T-cell (primary cell): ENCODE measurements around the gene LMO1. TPM values are rescaled to one million over a fixed set of nuclear protein-coding genes. Genes with fewer than 3 reads are reported as not detected.

Experiments
- ATAC-seq, 4 experiments: fragments of 200-7000 bp in 3 of 4; fragments of 150-1000 bp in 1 of 4; cut with Tn5 transposase; replicated peaks in 1 of 4; 1 replicate in 3 of 4; 2 replicates in 1 of 4; pipeline ENCODE4 v1.10.0; 2021; ENCODE audit warnings: moderate library complexity in 3 of 4, mild to moderate bottlenecking in 2 of 4, moderate number of reproducible peaks in 1 of 4
- CTCF ChIA-PET, 2 donors: fragments of 300-600 bp; sonication (Branson Sonifier 250); formaldehyde crosslinking; loops; one replicate each; lab custom pipeline; 2022; ENCODE audit warnings: antibody characterized with exemption in 2 of 2; lab: Charles Lee
- POLR2A ChIA-PET, 2 donors: fragments of 300-600 bp; sonication (Branson Sonifier 250); formaldehyde crosslinking; loops; one replicate each; lab custom pipeline; 2022; ENCODE audit warnings: antibody characterized with exemption in 2 of 2; lab: Charles Lee
- DNase-seq, 35 experiments: peaks; one replicate each; pipeline versions ENCODE4 v3.0.0 to v3.0.0-alpha.2; 2013 to 2023
- H3K27ac ChIP-seq: one replicate; pipeline ENCODE4 v1.5.1; 2013; ENCODE audit warnings: low read length
- H3K27me3 ChIP-seq, 2 experiments: replicated peaks in 1 of 2; 1 replicate in 1 of 2; 2 replicates in 1 of 2; pipeline versions ENCODE4 v1.6.1 to v1.7.0; 2013; ENCODE audit warnings: low read length in 1 of 2, mixed read lengths in 1 of 2; ENCODE audit not compliant: control insufficient read depth in 2 of 2, insufficient read depth in 2 of 2; ENCODE audit errors: extremely low read depth in 1 of 2
- H3K36me3 ChIP-seq, 2 donors: 1 replicate in 1 of 2; 2 replicates in 1 of 2; pipeline versions ENCODE4 v1.6.1 to v1.7.0; 2013; ENCODE audit warnings: low read length in 1 of 2; ENCODE audit not compliant: control insufficient read depth in 2 of 2, insufficient read depth in 1 of 2; ENCODE audit errors: extremely low read depth in 1 of 2
- H3K4me1 ChIP-seq, 2 experiments: 1 replicate in 1 of 2; 2 replicates in 1 of 2; pipeline versions ENCODE4 v1.6.1 to v1.7.0; 2013; ENCODE audit warnings: low read length in 2 of 2, mixed read lengths in 1 of 2; ENCODE audit not compliant: insufficient read depth in 2 of 2, control insufficient read depth in 1 of 2; ENCODE audit errors: extremely low read depth in 1 of 2
- H3K4me3 ChIP-seq, 2 donors: 1 replicate in 1 of 2; 2 replicates in 1 of 2; pipeline versions ENCODE4 v1.5.1 to v1.7.0; 2013; ENCODE audit warnings: mild to moderate bottlenecking in 2 of 2, low read length in 1 of 2, moderate library complexity in 1 of 2; ENCODE audit not compliant: control insufficient read depth in 1 of 2; ENCODE audit errors: extremely low read depth in 1 of 2
- H3K9me3 ChIP-seq: 2 replicates; pipeline ENCODE4 v1.7.0; 2013
- H3K27ac Mint-ChIP-seq, 2 donors: one replicate each; pipeline ENCODE4 v1.8.0; 2020 to 2021; ENCODE audit warnings: mild to moderate bottlenecking in 2 of 2, mixed read lengths in 2 of 2
- H3K27me3 Mint-ChIP-seq, 2 donors: one replicate each; pipeline ENCODE4 v1.8.0; 2021 to 2022; ENCODE audit warnings: mixed read lengths in 2 of 2
- H3K36me3 Mint-ChIP-seq: one replicate; pipeline ENCODE4 v1.8.0; 2021; ENCODE audit warnings: mixed read lengths
- H3K4me1 Mint-ChIP-seq, 3 donors: one replicate each; pipeline ENCODE4 v1.8.0; 2020 to 2022; ENCODE audit warnings: mixed read lengths in 3 of 3, mild to moderate bottlenecking in 1 of 3
- H3K4me3 Mint-ChIP-seq, 3 donors: one replicate each; pipeline ENCODE4 v1.8.0; 2020 to 2022; ENCODE audit warnings: mild to moderate bottlenecking in 3 of 3, mixed read lengths in 3 of 3, moderate library complexity in 3 of 3
- H3K9me3 Mint-ChIP-seq, 3 donors: one replicate each; pipeline ENCODE4 v1.8.0; 2020 to 2022; ENCODE audit warnings: mixed read lengths in 3 of 3
- WGBS: methylation state at CpG from one replicate; pipeline ENCODE4 v1.1.5; 2013; ENCODE audit warnings: missing lambda C conversion rate; ENCODE audit not compliant: insufficient coverage; 5-methylcytosine and 5-hydroxymethylcytosine counted together
- total RNA-seq, 35 experiments: library from RNA in 6 of 35; stranded (reverse) in 6 of 35; fragments of 120-200 nt in 1 of 35; gene quantifications; one replicate each; pipeline versions ENCODE4 v1.2.1 to v1.2.4 and lab custom pipeline; 2013 to 2026

LMO1 gene
- total RNA-seq, 5 donors from 2014 or later (not counting 1 experiment from before 2014, with no cell fraction given) = not detected

GRCh38 chr11:8251616-8252295, 11.9 kb downstream of the LMO1 start:
- Mint-ChIP-seq H3K27me3 (peaks cover 0 to 13% of the 10 kb centered on the region in 2 donors), H3K9me3 (no peaks in the 10 kb centered on the region), H3K27ac (no peak overlapping the region), H3K4me1 (no peaks in the 10 kb centered on the region), H3K36me3 (no peaks in the 10 kb centered on the region), H3K4me3 (no peak overlapping the region)
- H3K36me3 ChIP-seq = no peaks in the 10 kb centered on the region
- no peak overlapping the region for H3K4me3 ChIP-seq
- no peak overlapping the region for H3K27ac ChIP-seq
- DNase-seq = no peak
- WGBS = 76% methylated on average over 8 of the region's 10 CpGs
- CTCF ChIA-PET = no interaction called here
- ATAC-seq = no peak
- peaks cover 0 to 26% of the 10 kb centered on the region in 2 experiments for H3K27me3 ChIP-seq
- POLR2A ChIA-PET = no interaction called here
- H3K9me3 ChIP-seq = no peaks in the 10 kb centered on the region
- H3K4me1 ChIP-seq = no peaks in the 10 kb centered on the region

- H3K36me3 Mint-ChIP-seq = no peaks in the 10 kb centered on the region
- H3K27ac Mint-ChIP-seq = no peak overlapping the region
- POLR2A ChIA-PET = no interaction called here
- no peaks in the 10 kb centered on the region for H3K9me3 ChIP-seq
- CTCF ChIA-PET = no interaction called here
- no peak overlapping the region for H3K4me3 Mint-ChIP-seq
- H3K27me3 ChIP-seq = peaks cover 0 to 23% of the 10 kb centered on the region in 2 experiments
- no peaks in the 10 kb centered on the region for H3K4me1 Mint-ChIP-seq
- DNase-seq = peak in 1 of 35 experiments; percentile 2
- H3K9me3 Mint-ChIP-seq = no peaks in the 10 kb centered on the region
- 86% methylated on average over 7 of the region's 11 CpGs for WGBS
- no peak overlapping the region for H3K27ac ChIP-seq
- H3K4me1 ChIP-seq = no peaks in the 10 kb centered on the region
- H3K27me3 Mint-ChIP-seq = peaks cover 0 to 13% of the 10 kb centered on the region in 2 donors
- H3K4me3 ChIP-seq = no peak overlapping the region
- no peaks in the 10 kb centered on the region for H3K36me3 ChIP-seq
- no peak for ATAC-seq
Measured at GRCh38 chr11:8250981-8251615, 12.6 kb downstream of the LMO1 start.

- no peak overlapping the region for H3K4me3 ChIP-seq
- Mint-ChIP-seq H3K4me1 (no peaks in the 10 kb centered on the region), H3K27ac (no peak overlapping the region), H3K27me3 (peaks cover 4 to 13% of the 10 kb centered on the region in 2 donors), H3K9me3 (no peaks in the 10 kb centered on the region), H3K4me3 (no peak overlapping the region), H3K36me3 (no peaks in the 10 kb centered on the region)
- H3K27me3 ChIP-seq = peaks cover 0 to 23% of the 10 kb centered on the region in 2 experiments
- ChIA-PET CTCF (no interaction called here), POLR2A (no interaction called here)
- ATAC-seq (no peak), DNase-seq (peak in 1 of 35 experiments; percentile 2)
- H3K4me1 ChIP-seq = no peaks in the 10 kb centered on the region
- WGBS = 61% methylated on average over 5 of the region's 5 CpGs
- no peak overlapping the region for H3K27ac ChIP-seq
- no peaks in the 10 kb centered on the region for H3K36me3 ChIP-seq
- no peaks in the 10 kb centered on the region for H3K9me3 ChIP-seq
Measured at GRCh38 chr11:8250434-8250833, 13.2 kb downstream of the LMO1 start.

- H3K4me1 Mint-ChIP-seq = no peaks in the 10 kb centered on the region
- H3K4me3 ChIP-seq = no peak overlapping the region
- peaks cover 0 to 25% of the 10 kb centered on the region in 2 experiments for H3K27me3 ChIP-seq
- H3K27ac Mint-ChIP-seq = no peak overlapping the region
- H3K36me3 ChIP-seq = no peaks in the 10 kb centered on the region
- ATAC-seq (no peak), DNase-seq (no peak)
- no peaks in the 10 kb centered on the region for H3K4me1 ChIP-seq
- WGBS = 74% methylated on average over 2 of the region's 6 CpGs
- CTCF ChIA-PET = interaction anchor here in 1 of 2 donors (0.8 kb wide), 1 partner anchor 21 kb away, joined by 3 read pairs; no protein-coding TSS in a partner anchor
- H3K9me3 ChIP-seq = no peaks in the 10 kb centered on the region
- no peaks in the 10 kb centered on the region for H3K36me3 Mint-ChIP-seq
- no peak overlapping the region for H3K4me3 Mint-ChIP-seq
- no peak overlapping the region for H3K27ac ChIP-seq
- H3K9me3 Mint-ChIP-seq = no peaks in the 10 kb centered on the region
- H3K27me3 Mint-ChIP-seq = peaks cover 7 to 13% of the 10 kb centered on the region in 2 donors
- POLR2A ChIA-PET = no interaction called here
Measured at GRCh38 chr11:8249482-8249881, 14.2 kb downstream of the LMO1 start.

- H3K27me3 Mint-ChIP-seq = peaks cover 7 to 13% of the 10 kb centered on the region in 2 donors
- H3K27ac Mint-ChIP-seq = no peak overlapping the region
- H3K4me3 Mint-ChIP-seq = no peak overlapping the region
- Histone ChIP-seq H3K4me3 (no peak overlapping the region), H3K36me3 (no peaks in the 10 kb centered on the region), H3K9me3 (no peaks in the 10 kb centered on the region), H3K4me1 (no peaks in the 10 kb centered on the region), H3K27ac (no peak overlapping the region), H3K27me3 (peaks cover 0 to 28% of the 10 kb centered on the region in 2 experiments)
- no peaks in the 10 kb centered on the region for H3K4me1 Mint-ChIP-seq
- ATAC-seq = no peak
- no peak for DNase-seq
- WGBS = 100% methylated on average over 1 of the region's 1 CpG
- H3K9me3 Mint-ChIP-seq = no peaks in the 10 kb centered on the region
- no peaks in the 10 kb centered on the region for H3K36me3 Mint-ChIP-seq
- CTCF ChIA-PET = no interaction called here
- POLR2A ChIA-PET = no interaction called here
Measured at GRCh38 chr11:8248786-8249185, 14.9 kb downstream of the LMO1 start.

GRCh38 chr11:8247312-8247711, 16.4 kb downstream of the LMO1 start:
- WGBS = 49% methylated on average over 3 of the region's 6 CpGs
- no peak overlapping the region for H3K27ac Mint-ChIP-seq
- Histone ChIP-seq H3K9me3 (no peaks in the 10 kb centered on the region), H3K27me3 (peaks cover 0 to 32% of the 10 kb centered on the region in 2 experiments), H3K36me3 (no peaks in the 10 kb centered on the region), H3K4me1 (no peaks in the 10 kb centered on the region), H3K4me3 (no peak overlapping the region), H3K27ac (no peak overlapping the region)
- ATAC-seq (no peak), DNase-seq (no peak)
- H3K4me3 Mint-ChIP-seq = no peak overlapping the region
- CTCF ChIA-PET = interaction anchor here (0.5 to 0.7 kb wide), 3 partner anchors 17 to 321 kb away, joined by 4 to 5 read pairs (median 4); no protein-coding TSS in a partner anchor
- H3K36me3 Mint-ChIP-seq = no peaks in the 10 kb centered on the region
- POLR2A ChIA-PET = no interaction called here
- peaks cover 7 to 16% of the 10 kb centered on the region in 2 donors for H3K27me3 Mint-ChIP-seq
- no peaks in the 10 kb centered on the region for H3K9me3 Mint-ChIP-seq
- no peaks in the 10 kb centered on the region for H3K4me1 Mint-ChIP-seq
